GM12874 (cell line): ENCODE results near the gene SPATA46.

Experiments used
- TF ChIP-seq, protein P1 (sequence below): IDR thresholded peaks from 2 replicates; pipeline ENCODE4 v1.5.1; 2011; ENCODE audit warnings: low read depth, mild to moderate bottlenecking, control low read depth, low read length, moderate library complexity; ENCODE audit not compliant: insufficient read depth

SPATA46 gene

DNA sequence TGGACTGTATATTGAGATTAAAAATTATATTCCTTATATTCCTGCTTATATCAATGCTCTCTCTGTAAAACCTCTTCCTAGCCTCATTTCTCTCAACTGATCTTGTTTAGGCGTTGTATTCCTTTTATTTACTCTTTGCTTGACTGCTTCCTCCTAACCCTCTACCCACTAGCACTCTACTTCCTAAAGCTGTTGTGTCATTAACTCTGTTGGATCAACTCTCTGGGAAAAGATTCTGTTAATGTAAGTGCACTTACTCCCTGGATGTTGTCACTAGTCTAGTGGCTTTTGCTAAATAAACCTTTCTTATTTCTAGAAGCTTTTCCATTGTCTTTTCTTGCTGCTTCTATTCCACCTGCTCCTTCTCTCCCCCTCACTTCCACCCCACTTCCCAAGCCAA lies 6.5 kb downstream of the SPATA46 start:
- TF ChIP-seq, protein P1, sequence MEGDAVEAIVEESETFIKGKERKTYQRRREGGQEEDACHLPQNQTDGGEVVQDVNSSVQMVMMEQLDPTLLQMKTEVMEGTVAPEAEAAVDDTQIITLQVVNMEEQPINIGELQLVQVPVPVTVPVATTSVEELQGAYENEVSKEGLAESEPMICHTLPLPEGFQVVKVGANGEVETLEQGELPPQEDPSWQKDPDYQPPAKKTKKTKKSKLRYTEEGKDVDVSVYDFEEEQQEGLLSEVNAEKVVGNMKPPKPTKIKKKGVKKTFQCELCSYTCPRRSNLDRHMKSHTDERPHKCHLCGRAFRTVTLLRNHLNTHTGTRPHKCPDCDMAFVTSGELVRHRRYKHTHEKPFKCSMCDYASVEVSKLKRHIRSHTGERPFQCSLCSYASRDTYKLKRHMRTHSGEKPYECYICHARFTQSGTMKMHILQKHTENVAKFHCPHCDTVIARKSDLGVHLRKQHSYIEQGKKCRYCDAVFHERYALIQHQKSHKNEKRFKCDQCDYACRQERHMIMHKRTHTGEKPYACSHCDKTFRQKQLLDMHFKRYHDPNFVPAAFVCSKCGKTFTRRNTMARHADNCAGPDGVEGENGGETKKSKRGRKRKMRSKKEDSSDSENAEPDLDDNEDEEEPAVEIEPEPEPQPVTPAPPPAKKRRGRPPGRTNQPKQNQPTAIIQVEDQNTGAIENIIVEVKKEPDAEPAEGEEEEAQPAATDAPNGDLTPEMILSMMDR, result no peak

DNA sequence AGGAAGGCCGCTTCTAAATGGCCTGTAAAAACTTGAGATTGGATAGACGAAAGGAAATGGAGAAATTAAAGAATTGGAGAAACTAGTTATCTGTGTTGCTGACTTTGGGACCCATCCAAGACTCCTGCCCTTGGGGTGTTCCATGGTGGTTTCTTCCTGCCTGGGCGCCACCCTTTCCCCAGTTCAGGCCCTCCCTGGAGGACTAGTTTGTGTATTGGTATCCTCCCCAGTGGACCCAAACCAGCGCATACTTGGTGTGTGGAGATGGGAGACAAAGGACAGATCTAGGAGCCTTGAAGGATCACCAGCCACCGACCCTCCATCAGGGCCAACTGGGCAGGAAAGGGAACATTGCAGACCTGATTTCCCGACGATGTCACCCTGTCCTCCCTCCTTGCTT lies 7.1 kb downstream of the SPATA46 start:
- TF ChIP-seq, protein P1, result no peak

DNA sequence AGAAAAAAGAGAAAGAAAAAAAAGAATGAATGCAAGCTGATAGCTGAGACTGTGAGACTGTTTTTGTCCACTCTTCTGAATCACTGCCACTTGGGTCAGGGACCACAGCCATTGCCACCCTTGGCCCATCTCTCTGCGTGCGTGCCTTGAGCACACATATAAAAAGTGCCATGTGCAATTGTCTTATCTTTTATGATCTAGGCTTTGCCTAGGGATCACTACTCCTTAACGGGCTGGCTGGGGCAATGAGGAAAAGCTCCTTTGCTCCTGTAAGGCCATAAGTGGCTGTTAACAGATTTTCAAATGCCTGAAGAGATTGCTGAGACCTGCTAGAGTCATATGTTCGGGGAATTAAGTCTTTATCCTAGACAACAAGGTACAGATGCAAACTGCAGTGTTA lies 8.2 kb downstream of the SPATA46 start:
- TF ChIP-seq, protein P1, result no peak

DNA sequence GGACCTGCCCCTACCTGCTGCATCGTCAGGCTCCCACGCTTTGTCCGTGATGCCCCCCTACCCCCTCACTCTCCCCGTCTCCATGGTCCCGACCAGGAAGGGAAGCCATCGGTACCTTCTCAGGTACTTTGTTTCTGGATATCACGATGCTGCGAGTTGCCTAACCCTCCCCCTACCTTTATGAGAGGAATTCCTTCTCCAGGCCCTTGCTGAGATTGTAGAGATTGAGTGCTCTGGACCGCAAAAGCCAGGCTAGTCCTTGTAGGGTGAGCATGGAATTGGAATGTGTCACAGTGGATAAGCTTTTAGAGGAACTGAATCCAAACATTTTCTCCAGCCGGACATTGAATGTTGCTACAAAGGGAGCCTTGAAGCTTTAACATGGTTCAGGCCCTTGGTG lies 8.9 kb downstream of the SPATA46 start:
- TF ChIP-seq, protein P1, result no peak

DNA sequence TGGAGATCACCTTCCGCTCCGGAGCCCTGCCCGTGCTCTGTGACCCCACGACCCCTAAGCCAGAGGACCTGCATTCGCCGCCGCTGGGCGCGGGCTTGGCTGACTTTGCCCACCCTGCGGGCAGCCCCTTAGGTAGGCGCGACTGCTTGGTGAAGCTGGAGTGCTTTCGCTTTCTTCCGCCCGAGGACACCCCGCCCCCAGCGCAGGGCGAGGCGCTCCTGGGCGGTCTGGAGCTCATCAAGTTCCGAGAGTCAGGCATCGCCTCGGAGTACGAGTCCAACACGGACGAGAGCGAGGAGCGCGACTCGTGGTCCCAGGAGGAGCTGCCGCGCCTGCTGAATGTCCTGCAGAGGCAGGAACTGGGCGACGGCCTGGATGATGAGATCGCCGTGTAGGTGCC lies 9.6 kb downstream of the SPATA46 start:
- TF ChIP-seq, protein P1, result no peak

DNA sequence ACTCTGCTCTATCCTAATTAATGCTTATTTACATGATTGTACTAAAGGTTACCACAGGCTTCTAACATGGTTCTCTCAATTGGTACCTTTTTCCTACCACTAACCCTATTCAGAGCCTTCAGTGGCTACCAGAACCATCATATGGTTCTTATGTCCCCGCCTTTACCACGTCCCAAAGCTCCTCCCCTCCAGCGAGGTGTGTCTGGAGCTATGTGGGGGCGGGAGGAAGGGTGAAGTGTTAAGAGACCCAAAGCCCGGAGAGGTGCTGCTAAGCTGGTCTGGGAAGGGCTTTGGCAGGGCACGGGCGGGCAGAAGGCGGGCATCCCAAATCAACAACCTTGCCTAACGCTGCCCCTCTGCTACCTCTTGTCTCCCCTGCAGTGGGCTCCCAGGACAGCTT lies 10.0 kb downstream of the SPATA46 start:
- TF ChIP-seq, protein P1, result no peak

DNA sequence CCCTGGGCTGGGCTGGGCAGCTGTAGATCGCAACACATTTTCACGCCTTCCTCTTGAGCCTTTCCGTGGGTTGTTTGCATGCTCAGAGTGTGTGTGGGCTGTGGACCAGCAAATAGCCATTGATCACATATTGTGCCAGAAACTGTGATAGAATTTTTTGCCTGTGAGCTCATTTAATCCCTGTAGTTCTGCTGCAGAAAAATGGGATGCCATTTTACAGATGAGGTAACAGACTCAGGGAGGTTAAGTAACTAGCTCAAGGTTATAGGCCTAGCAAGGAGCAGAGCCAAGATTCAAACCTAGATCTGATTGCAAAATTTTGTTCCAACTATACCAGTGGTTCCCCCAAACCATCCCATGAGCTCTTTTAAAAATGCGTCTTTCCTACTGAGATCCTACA lies 10.5 kb downstream of the SPATA46 start:
- TF ChIP-seq, protein P1, result no peak
